Naive thymus-derived CD8-positive, alpha-beta T cell (primary cell): ENCODE results near the gene FRMPD2. TPM values are rescaled to one million over a fixed set of nuclear protein-coding genes. Genes with fewer than 3 reads are reported as not detected.
A peak's percentile ranks its signal among the peaks of the same experiment; 100 is the strongest.
"Not testable (repeated sequence)": the region's sequence is repeated elsewhere in the genome, so short reads cannot be mapped to it uniquely, and the experiment has no call there.

Experiments used
- ATAC-seq, 2 donors: fragments of 150-1000 bp; cut with Tn5 transposase in 1 of 2; sonication (Bioruptor Pico), chemical (Tn5 transposase) in 1 of 2; 1 replicate in 1 of 2; 2 replicates in 1 of 2; pipeline ENCODE4 v1.10.0; 2021; ENCODE audit warnings: mild to moderate bottlenecking in 2 of 2, moderate library complexity in 2 of 2
- POLR2A ChIA-PET: fragments of 350-600 bp; sonication (Branson Sonifier 250); formaldehyde crosslinking; loops from one replicate; lab custom pipeline; 2021; ENCODE audit warnings: antibody characterized with exemption; lab: Charles Lee
- DNase-seq, 10 donors: peaks; one replicate each; pipeline versions ENCODE4 v3.0.0 to v3.0.0-alpha.2; 2020 to 2022
- H3K27ac Mint-ChIP-seq, 10 donors: one replicate each; pipeline ENCODE4 v1.8.0; 2020 to 2022; ENCODE audit warnings: mild to moderate bottlenecking in 10 of 10, mixed read lengths in 10 of 10, moderate library complexity in 4 of 10, inconsistent platforms in 1 of 10
- H3K27me3 Mint-ChIP-seq, 5 donors: one replicate each; pipeline ENCODE4 v1.8.0; 2021 to 2022; ENCODE audit warnings: mixed read lengths in 5 of 5
- H3K36me3 Mint-ChIP-seq, 3 donors: one replicate each; pipeline ENCODE4 v1.8.0; 2020 to 2022; ENCODE audit warnings: mixed read lengths in 3 of 3, mild to moderate bottlenecking in 2 of 3, inconsistent platforms in 1 of 3
- H3K4me1 Mint-ChIP-seq, 4 donors: one replicate each; pipeline ENCODE4 v1.8.0; 2021 to 2022; ENCODE audit warnings: mixed read lengths in 4 of 4
- H3K4me3 Mint-ChIP-seq, 10 donors: one replicate each; pipeline ENCODE4 v1.8.0; 2020 to 2022; ENCODE audit warnings: mild to moderate bottlenecking in 10 of 10, mixed read lengths in 10 of 10, moderate library complexity in 6 of 10, inconsistent platforms in 1 of 10
- H3K9me3 Mint-ChIP-seq, 9 donors: one replicate each; pipeline ENCODE4 v1.8.0; 2020 to 2022; ENCODE audit warnings: mixed read lengths in 9 of 9, mild to moderate bottlenecking in 3 of 9, inconsistent platforms in 1 of 9, moderate library complexity in 1 of 9
- polyA plus RNA-seq, 3 donors: library from polyadenylated mRNA; unstranded; fragments of 300-500 nt; fragmentation: Illumina TruSeq; gene quantifications; one replicate each; pipeline ENCODE4 v1.2.3, GENCODE V29; 2021
- total RNA-seq, 8 experiments: library from RNA in 2 of 8; stranded (reverse) in 2 of 8; gene quantifications; one replicate each; pipeline ENCODE4 v1.2.3 and lab custom pipeline; 2021 to 2026

Gene FRMPD2
- total and polyA plus RNA-seq, 5 experiments from 2014 or later = not detected

- no peak overlapping the region for H3K27ac Mint-ChIP-seq
- no peak overlapping the region for H3K4me3 Mint-ChIP-seq
- POLR2A ChIA-PET = no interaction called here
- peaks cover 4 to 10% (median 5%) of the 10 kb centered on the region in 4 donors for H3K4me1 Mint-ChIP-seq
- peaks cover 0 to 1% (median 0%) of the 10 kb centered on the region in 5 donors for H3K27me3 Mint-ChIP-seq
- no peak for DNase-seq
- no peak for ATAC-seq
- H3K9me3 Mint-ChIP-seq = no peaks in the 10 kb centered on the region
- H3K36me3 Mint-ChIP-seq = no peaks in the 10 kb centered on the region
Measured at GRCh38 chr10:48248462-48248861, 26.0 kb downstream of the FRMPD2 start.

DNA sequence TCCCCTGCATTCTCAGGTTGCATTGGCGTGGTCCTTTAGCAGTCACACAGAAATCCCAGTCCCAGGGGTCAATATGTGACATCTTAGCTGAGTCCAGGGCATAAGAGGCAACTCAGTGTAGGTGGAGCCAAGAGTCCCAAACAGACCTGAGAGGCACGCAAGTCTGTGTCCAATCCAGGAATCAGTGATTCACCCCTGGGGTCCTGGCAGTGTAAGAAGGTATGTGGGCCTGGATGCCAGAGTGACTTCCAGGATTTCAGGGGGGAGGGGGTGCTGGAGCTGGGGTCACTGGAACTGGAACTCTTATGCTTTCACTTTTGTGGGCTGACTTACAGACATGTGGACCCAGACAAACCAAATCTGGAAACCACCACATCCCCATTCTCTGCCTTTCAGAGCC is 26.8 kb downstream of the FRMPD2 start:
- Mint-ChIP-seq H3K4me1 (peaks cover 4 to 10% (median 5%) of the 10 kb centered on the region in 4 donors), H3K27me3 (peaks cover 0 to 6% (median 0%) of the 10 kb centered on the region in 5 donors), H3K36me3 (no peaks in the 10 kb centered on the region), H3K9me3 (no peaks in the 10 kb centered on the region), H3K27ac (no peak overlapping the region), H3K4me3 (no peak overlapping the region)
- DNase-seq = no peak
- POLR2A ChIA-PET = no interaction called here
- ATAC-seq = no peak

GRCh38 chr10:48246501-48246900 is 28.0 kb downstream of the FRMPD2 start:
- DNase-seq = no peak
- Mint-ChIP-seq H3K36me3 (no peaks in the 10 kb centered on the region), H3K4me3 (no peak overlapping the region), H3K27ac (no peak overlapping the region), H3K9me3 (no peaks in the 10 kb centered on the region), H3K27me3 (peaks cover 0 to 6% (median 0%) of the 10 kb centered on the region in 5 donors), H3K4me1 (peaks cover 4 to 10% (median 5%) of the 10 kb centered on the region in 4 donors)
- no peak for ATAC-seq
- POLR2A ChIA-PET = no interaction called here

GRCh38 chr10:48245977-48246376 is 28.5 kb downstream of the FRMPD2 start:
- Mint-ChIP-seq H3K27ac (no peak overlapping the region), H3K4me3 (no peak overlapping the region), H3K36me3 (no peaks in the 10 kb centered on the region), H3K27me3 (peaks cover 0 to 11% (median 0%) of the 10 kb centered on the region in 5 donors), H3K9me3 (no peaks in the 10 kb centered on the region), H3K4me1 (peaks cover 4 to 10% (median 5%) of the 10 kb centered on the region in 4 donors)
- POLR2A ChIA-PET = no interaction called here
- ATAC-seq (no peak), DNase-seq (no peak)

DNA sequence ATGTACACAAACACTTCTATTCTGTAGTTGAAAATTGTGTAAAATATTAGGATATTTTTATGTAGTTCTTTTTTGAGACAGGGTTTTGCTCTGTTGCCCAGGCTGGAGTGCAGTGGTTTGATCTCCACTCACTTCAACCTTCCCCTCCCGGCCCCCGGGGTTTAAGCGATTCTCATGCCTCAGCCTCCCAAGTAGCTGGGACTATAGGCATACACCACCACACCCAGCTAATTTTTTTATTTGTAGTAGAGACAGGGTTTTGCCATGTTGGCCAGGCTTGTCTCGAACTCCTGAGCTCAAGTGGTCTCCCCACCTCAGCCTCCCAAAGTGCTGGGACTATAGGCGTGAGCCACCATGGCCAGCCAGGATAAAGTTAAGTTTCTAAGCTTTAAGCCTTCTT is 30.6 kb downstream of the FRMPD2 start:
- H3K27ac Mint-ChIP-seq, DNase-seq, POLR2A ChIA-PET, H3K36me3 Mint-ChIP-seq, H3K4me3 Mint-ChIP-seq, ATAC-seq, H3K4me1 Mint-ChIP-seq, H3K9me3 Mint-ChIP-seq: not testable (repeated sequence)
- H3K27me3 Mint-ChIP-seq = peaks cover 0 to 11% (median 0%) of the 10 kb centered on the region in 5 donors

GRCh38 chr10:48243487-48243886 is 31.0 kb downstream of the FRMPD2 start:
- H3K9me3 Mint-ChIP-seq = no peaks in the 10 kb centered on the region
- H3K4me3 Mint-ChIP-seq = no peak overlapping the region
- H3K4me1 Mint-ChIP-seq = peaks cover 4 to 9% (median 5%) of the 10 kb centered on the region in 4 donors
- POLR2A ChIA-PET = no interaction called here
- H3K27ac Mint-ChIP-seq = no peak overlapping the region
- DNase-seq (no peak), ATAC-seq (no peak)
- H3K36me3 Mint-ChIP-seq = no peaks in the 10 kb centered on the region
- peaks cover 0 to 11% (median 0%) of the 10 kb centered on the region in 5 donors for H3K27me3 Mint-ChIP-seq

GRCh38 chr10:48242171-48242904 is 32.2 kb downstream of the FRMPD2 start:
- DNase-seq (no peak), ATAC-seq (no peak)
- no peaks in the 10 kb centered on the region for H3K9me3 Mint-ChIP-seq
- peaks cover 0 to 4% (median 0%) of the 10 kb centered on the region in 4 donors for H3K4me1 Mint-ChIP-seq
- POLR2A ChIA-PET = no interaction called here
- no peaks in the 10 kb centered on the region for H3K36me3 Mint-ChIP-seq
- peaks cover 0 to 11% (median 0%) of the 10 kb centered on the region in 5 donors for H3K27me3 Mint-ChIP-seq
- H3K4me3 Mint-ChIP-seq = no peak overlapping the region
- no peak overlapping the region for H3K27ac Mint-ChIP-seq

- DNase-seq (no peak), ATAC-seq (no peak)
- Mint-ChIP-seq H3K27ac (no peak overlapping the region), H3K4me3 (no peak overlapping the region), H3K36me3 (no peaks in the 10 kb centered on the region), H3K9me3 (no peaks in the 10 kb centered on the region), H3K27me3 (peaks cover 0 to 11% (median 0%) of the 10 kb centered on the region in 5 donors), H3K4me1 (peaks cover 0 to under 1% (median 0%) of the 10 kb centered on the region in 4 donors)
- POLR2A ChIA-PET = no interaction called here
Measured at GRCh38 chr10:48241332-48241731, 33.2 kb downstream of the FRMPD2 start.

- H3K9me3 Mint-ChIP-seq = no peaks in the 10 kb centered on the region
- ATAC-seq (no peak), DNase-seq (no peak)
- peaks cover 0 to 2% (median 0%) of the 10 kb centered on the region in 4 donors for H3K4me1 Mint-ChIP-seq
- H3K4me3 Mint-ChIP-seq = no peak overlapping the region
- H3K27me3 Mint-ChIP-seq = peaks cover 0 to 11% (median 0%) of the 10 kb centered on the region in 5 donors
- POLR2A ChIA-PET = no interaction called here
- no peak overlapping the region for H3K27ac Mint-ChIP-seq
- H3K36me3 Mint-ChIP-seq = no peaks in the 10 kb centered on the region
Measured at GRCh38 chr10:48240196-48240595, 34.3 kb downstream of the FRMPD2 start.

DNA sequence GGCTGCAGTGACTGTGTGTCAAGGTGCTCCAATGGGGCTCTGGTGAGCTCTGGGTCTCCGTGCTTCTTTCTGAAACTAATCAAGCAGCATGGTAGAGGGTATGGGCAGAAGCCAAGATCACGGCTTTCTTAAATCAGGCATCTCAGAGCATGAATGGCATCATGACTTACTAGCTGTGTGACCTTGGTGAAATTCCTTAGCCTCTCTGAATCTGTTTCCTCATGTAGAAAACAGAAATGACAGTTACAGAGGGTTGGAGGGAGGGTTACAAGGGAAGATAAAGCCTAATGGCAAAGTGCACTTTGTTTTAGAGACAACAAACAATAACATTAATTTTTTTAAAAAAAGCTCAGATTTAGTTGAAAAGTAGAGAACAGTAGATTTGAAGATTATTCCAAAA is 34.9 kb downstream of the FRMPD2 start:
- POLR2A ChIA-PET = no interaction called here
- Mint-ChIP-seq H3K27ac (no peak overlapping the region), H3K4me3 (no peak overlapping the region)

GRCh38 chr10:48238826-48239520 is 35.5 kb downstream of the FRMPD2 start:
- Mint-ChIP-seq H3K27me3 (peaks cover 0 to 11% (median 0%) of the 10 kb centered on the region in 5 donors), H3K36me3 (no peaks in the 10 kb centered on the region), H3K27ac (no peak overlapping the region), H3K4me3 (no peak overlapping the region), H3K9me3 (no peaks in the 10 kb centered on the region), H3K4me1 (peaks cover 0 to 2% (median 0%) of the 10 kb centered on the region in 4 donors)
- DNase-seq (no peak), ATAC-seq (no peak)
- POLR2A ChIA-PET = no interaction called here

More for the DNA sequence above, 34.9 kb downstream of the FRMPD2 start:
- Mint-ChIP-seq H3K27me3 (peaks cover 0 to 11% (median 0%) of the 10 kb centered on the region in 5 donors), H3K9me3 (no peaks in the 10 kb centered on the region), H3K4me1 (peaks cover 0 to 2% (median 0%) of the 10 kb centered on the region in 4 donors), H3K36me3 (no peaks in the 10 kb centered on the region)
- no peak for ATAC-seq
- no peak for DNase-seq

DNA sequence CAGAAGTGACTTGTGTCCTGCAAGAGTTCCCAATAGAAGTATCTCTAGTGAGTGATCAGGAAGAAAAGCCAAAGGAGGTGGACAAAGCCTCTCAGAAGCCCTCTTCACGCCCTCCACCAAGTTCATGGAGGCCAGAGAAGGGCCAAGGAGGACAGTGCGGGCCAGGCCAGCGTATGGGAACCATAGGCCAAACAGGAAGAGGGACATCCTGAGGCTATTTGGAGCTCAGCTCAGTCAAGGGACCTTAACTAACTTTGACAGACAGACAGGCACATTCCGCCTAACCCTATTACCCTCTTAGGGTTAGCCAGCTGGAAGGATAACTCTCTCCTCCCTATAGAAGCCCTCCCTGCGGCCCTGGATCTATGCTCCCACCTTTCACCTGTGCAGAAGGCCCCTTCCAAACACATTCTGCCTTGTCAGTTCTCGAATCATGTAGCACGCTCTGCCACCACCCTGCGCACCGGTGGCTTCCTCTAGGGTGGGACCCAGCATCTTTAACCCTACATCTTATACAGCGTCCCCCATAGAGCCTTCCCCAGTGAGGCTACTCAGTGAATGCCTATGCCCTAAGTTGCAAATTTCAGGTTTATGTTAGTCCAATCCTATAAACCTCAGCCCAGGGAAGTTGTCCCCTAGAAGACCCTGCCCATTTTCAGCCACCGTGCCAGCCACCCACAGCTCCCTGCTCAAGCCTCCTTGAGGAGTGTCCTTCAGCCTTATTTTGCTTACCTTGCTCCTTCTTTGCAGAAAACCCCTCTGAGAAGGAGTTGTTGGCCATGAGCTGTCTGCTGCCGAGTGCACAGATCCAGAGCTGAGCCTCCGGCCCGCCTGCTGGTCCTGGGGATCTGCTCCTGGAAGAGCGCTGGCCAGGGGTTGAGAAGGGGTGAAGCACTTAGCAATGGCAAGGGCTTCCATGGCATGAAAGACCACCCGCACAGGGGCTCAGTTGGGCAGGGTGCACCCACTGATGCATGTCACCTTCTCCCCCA is 36.9 kb downstream of the FRMPD2 start:
- Mint-ChIP-seq H3K9me3 (no peaks in the 10 kb centered on the region), H3K4me1 (peaks cover 0 to 2% (median 0%) of the 10 kb centered on the region in 4 donors), H3K27me3 (peaks cover 0 to 5% (median 0%) of the 10 kb centered on the region in 5 donors), H3K27ac (peak overlapping the region in 2 of 10 donors; percentile 16 to 21), H3K4me3 (no peak overlapping the region), H3K36me3 (no peaks in the 10 kb centered on the region)
- ATAC-seq (no peak), DNase-seq (no peak)
- POLR2A ChIA-PET = no interaction called here
